Measurements from ENCODE around the gene ERCC5. TPM values are rescaled to one million over a fixed set of nuclear protein-coding genes. Genes with fewer than 3 reads are reported as not detected.

ERCC5 gene
- total and polyA plus RNA-seq, 4 donors = 17.7 to 44.8 (median 24.7) TPM

DNA sequence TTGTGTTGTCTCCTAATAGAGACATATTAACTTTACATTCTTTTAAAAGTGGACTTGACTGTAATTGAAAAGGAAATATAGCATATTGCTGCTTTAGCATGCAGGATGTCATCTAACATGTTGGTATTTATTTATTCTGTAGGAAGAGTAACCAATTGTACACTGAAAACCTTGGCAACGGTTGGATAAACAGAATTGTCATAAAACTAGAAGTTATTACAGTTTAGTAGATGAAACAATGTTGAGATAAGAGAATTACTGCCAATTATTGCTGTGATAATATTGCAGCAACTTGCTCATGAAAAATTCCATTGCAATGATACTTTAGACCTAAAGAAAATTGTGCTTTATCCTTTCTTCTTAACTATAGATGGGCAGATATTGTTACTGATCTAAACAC is 7.6 kb upstream of the ERCC5 start:
- no peaks in the 10 kb centered on the region for H3K9me3 ChIP-seq (ENCODE audit: control insufficient read depth in 4 of 4, low read length in 3 of 4)
- TF ChIP-seq TAF1 (conservative IDR thresholded peaks at IDR 0.05) (no peak), RAD21 (IDR thresholded peaks at IDR 0.05) (no peak), FOXA2 (IDR thresholded peaks at IDR 0.05) (no peak), MAX (IDR thresholded peaks at IDR 0.05) (no peak), HNF4G (IDR thresholded peaks at IDR 0.05) (no peak), RXRA (IDR thresholded peaks at IDR 0.05) (no peak), FOXA1 (IDR thresholded peaks at IDR 0.05) (no peak), JUND (IDR thresholded peaks at IDR 0.05) (no peak), YY1 (IDR thresholded peaks at IDR 0.05) (no peak), NR2F2 (IDR thresholded peaks at IDR 0.05) (no peak)
- H3K36me3 ChIP-seq (ENCODE audit: control insufficient read depth in 4 of 4, insufficient read depth in 3 of 4, low read depth in 1 of 4, low read length in 3 of 4) = peaks cover 3 to 17% (median 4%) of the 10 kb centered on the region in 4 donors
- no peak overlapping the region for H3K27ac ChIP-seq (ENCODE audit: low read depth in 1 of 2, low read length in 2 of 2)
- no peak overlapping the region for H3K4me3 ChIP-seq (ENCODE audit: low read depth in 1 of 3, low read length in 3 of 3)
- DNase-seq (ENCODE audit: low spot score) = no peak
- 75% methylated on average over 1 of the region's 1 CpG for WGBS
- no peaks in the 10 kb centered on the region for H3K27me3 ChIP-seq (ENCODE audit: control insufficient read depth in 4 of 4, insufficient read depth in 4 of 4, low read length in 3 of 4)
- H3K4me1 ChIP-seq (ENCODE audit: control insufficient read depth in 4 of 4, insufficient read depth in 4 of 4, low read length in 3 of 4) = peaks cover 0 to 6% (median 0%) of the 10 kb centered on the region in 4 donors
- no peak overlapping the region for H3K9ac ChIP-seq (ENCODE audit: low read depth in 1 of 2, low read length in 2 of 2)

DNA sequence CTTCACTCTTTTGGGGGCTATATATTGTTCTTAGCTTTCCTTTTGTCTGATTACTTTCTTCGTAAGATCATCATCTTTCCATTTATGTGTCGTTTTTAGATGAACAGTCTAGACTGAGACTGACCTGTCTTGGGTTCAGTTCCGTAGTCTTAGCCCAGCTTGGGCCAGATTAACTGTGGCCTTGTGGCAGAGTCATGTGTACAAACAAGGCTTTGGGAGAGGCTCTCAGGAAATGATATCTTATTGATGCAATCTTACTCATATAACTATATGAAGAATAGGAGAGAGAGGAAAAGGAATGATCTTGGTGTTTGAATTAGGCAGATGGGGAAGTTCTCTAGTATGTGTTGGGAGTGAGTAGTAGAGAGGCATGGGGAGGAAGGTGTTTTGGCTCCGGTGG is 6.8 kb upstream of the ERCC5 start:
- DNase-seq (ENCODE audit: low spot score) = no peak
- peaks cover 3 to 13% (median 4%) of the 10 kb centered on the region in 4 donors for H3K36me3 ChIP-seq (ENCODE audit: control insufficient read depth in 4 of 4, insufficient read depth in 3 of 4, low read depth in 1 of 4, low read length in 3 of 4)
- TF ChIP-seq RAD21 (IDR thresholded peaks at IDR 0.05) (no peak), HNF4A (conservative IDR thresholded peaks at IDR 0.05) (no peak), HNF4G (IDR thresholded peaks at IDR 0.05) (no peak), FOXA1 (IDR thresholded peaks at IDR 0.05) (no peak), SP1 (IDR thresholded peaks at IDR 0.05) (no peak)
- TF ChIP-seq, protein P1, sequence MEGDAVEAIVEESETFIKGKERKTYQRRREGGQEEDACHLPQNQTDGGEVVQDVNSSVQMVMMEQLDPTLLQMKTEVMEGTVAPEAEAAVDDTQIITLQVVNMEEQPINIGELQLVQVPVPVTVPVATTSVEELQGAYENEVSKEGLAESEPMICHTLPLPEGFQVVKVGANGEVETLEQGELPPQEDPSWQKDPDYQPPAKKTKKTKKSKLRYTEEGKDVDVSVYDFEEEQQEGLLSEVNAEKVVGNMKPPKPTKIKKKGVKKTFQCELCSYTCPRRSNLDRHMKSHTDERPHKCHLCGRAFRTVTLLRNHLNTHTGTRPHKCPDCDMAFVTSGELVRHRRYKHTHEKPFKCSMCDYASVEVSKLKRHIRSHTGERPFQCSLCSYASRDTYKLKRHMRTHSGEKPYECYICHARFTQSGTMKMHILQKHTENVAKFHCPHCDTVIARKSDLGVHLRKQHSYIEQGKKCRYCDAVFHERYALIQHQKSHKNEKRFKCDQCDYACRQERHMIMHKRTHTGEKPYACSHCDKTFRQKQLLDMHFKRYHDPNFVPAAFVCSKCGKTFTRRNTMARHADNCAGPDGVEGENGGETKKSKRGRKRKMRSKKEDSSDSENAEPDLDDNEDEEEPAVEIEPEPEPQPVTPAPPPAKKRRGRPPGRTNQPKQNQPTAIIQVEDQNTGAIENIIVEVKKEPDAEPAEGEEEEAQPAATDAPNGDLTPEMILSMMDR (IDR thresholded peaks at IDR 0.05; ENCODE audit: low read depth, low read length, missing input control) = no peak
- no peaks in the 10 kb centered on the region for H3K27me3 ChIP-seq (ENCODE audit: control insufficient read depth in 4 of 4, insufficient read depth in 4 of 4, low read length in 3 of 4)
- H3K9ac ChIP-seq (ENCODE audit: low read depth in 1 of 2, low read length in 2 of 2) = no peak overlapping the region
- H3K4me1 ChIP-seq (ENCODE audit: control insufficient read depth in 4 of 4, insufficient read depth in 4 of 4, low read length in 3 of 4) = peaks cover 0 to 6% (median 0%) of the 10 kb centered on the region in 4 donors
- no peak overlapping the region for H3K4me3 ChIP-seq (ENCODE audit: low read depth in 1 of 3, low read length in 3 of 3)
- no peak overlapping the region for H3K27ac ChIP-seq (ENCODE audit: low read depth in 1 of 2, low read length in 2 of 2)
- 48% methylated on average over 4 of the region's 4 CpGs for WGBS
- no peaks in the 10 kb centered on the region for H3K9me3 ChIP-seq (ENCODE audit: control insufficient read depth in 4 of 4, low read length in 3 of 4)

GRCh38 chr13:102839462-102839861 is 6.4 kb upstream of the ERCC5 start:
- WGBS = 93% methylated on average over 5 of the region's 5 CpGs
- peaks cover 0 to 6% (median under 1%) of the 10 kb centered on the region in 4 donors for H3K4me1 ChIP-seq (ENCODE audit: control insufficient read depth in 4 of 4, insufficient read depth in 4 of 4, low read length in 3 of 4)
- no peak overlapping the region for H3K9ac ChIP-seq (ENCODE audit: low read depth in 1 of 2, low read length in 2 of 2)
- no peaks in the 10 kb centered on the region for H3K27me3 ChIP-seq (ENCODE audit: control insufficient read depth in 4 of 4, insufficient read depth in 4 of 4, low read length in 3 of 4)
- H3K4me3 ChIP-seq (ENCODE audit: low read depth in 1 of 3, low read length in 3 of 3) = no peak overlapping the region
- H3K9me3 ChIP-seq (ENCODE audit: control insufficient read depth in 4 of 4, low read length in 3 of 4) = no peaks in the 10 kb centered on the region
- peaks cover under 1 to 10% (median 4%) of the 10 kb centered on the region in 4 donors for H3K36me3 ChIP-seq (ENCODE audit: control insufficient read depth in 4 of 4, insufficient read depth in 3 of 4, low read depth in 1 of 4, low read length in 3 of 4)
- no peak for DNase-seq (ENCODE audit: low spot score)
- no peak overlapping the region for H3K27ac ChIP-seq (ENCODE audit: low read depth in 1 of 2, low read length in 2 of 2)
- TF ChIP-seq FOXA1 (IDR thresholded peaks at IDR 0.05) = no peak
- no peak for TF ChIP-seq FOXA2 (IDR thresholded peaks at IDR 0.05)
- TF ChIP-seq SP1 (IDR thresholded peaks at IDR 0.05) = peak; percentile 10
- TF ChIP-seq TAF1 (conservative IDR thresholded peaks at IDR 0.05) = no peak
- TF ChIP-seq MAX (IDR thresholded peaks at IDR 0.05) = no peak
- TF ChIP-seq RXRA (IDR thresholded peaks at IDR 0.05) = peak in 1 of 2 donors; percentile 6
- TF ChIP-seq, protein P2, sequence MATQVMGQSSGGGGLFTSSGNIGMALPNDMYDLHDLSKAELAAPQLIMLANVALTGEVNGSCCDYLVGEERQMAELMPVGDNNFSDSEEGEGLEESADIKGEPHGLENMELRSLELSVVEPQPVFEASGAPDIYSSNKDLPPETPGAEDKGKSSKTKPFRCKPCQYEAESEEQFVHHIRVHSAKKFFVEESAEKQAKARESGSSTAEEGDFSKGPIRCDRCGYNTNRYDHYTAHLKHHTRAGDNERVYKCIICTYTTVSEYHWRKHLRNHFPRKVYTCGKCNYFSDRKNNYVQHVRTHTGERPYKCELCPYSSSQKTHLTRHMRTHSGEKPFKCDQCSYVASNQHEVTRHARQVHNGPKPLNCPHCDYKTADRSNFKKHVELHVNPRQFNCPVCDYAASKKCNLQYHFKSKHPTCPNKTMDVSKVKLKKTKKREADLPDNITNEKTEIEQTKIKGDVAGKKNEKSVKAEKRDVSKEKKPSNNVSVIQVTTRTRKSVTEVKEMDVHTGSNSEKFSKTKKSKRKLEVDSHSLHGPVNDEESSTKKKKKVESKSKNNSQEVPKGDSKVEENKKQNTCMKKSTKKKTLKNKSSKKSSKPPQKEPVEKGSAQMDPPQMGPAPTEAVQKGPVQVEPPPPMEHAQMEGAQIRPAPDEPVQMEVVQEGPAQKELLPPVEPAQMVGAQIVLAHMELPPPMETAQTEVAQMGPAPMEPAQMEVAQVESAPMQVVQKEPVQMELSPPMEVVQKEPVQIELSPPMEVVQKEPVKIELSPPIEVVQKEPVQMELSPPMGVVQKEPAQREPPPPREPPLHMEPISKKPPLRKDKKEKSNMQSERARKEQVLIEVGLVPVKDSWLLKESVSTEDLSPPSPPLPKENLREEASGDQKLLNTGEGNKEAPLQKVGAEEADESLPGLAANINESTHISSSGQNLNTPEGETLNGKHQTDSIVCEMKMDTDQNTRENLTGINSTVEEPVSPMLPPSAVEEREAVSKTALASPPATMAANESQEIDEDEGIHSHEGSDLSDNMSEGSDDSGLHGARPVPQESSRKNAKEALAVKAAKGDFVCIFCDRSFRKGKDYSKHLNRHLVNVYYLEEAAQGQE (IDR thresholded peaks at IDR 0.05) = no peak
- no peak for TF ChIP-seq YY1 (IDR thresholded peaks at IDR 0.05)
- TF ChIP-seq, protein P3, sequence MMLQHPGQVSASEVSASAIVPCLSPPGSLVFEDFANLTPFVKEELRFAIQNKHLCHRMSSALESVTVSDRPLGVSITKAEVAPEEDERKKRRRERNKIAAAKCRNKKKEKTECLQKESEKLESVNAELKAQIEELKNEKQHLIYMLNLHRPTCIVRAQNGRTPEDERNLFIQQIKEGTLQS (IDR thresholded peaks at IDR 0.05) = no peak
- TF ChIP-seq RAD21 (IDR thresholded peaks at IDR 0.05) = no peak
- TF ChIP-seq NR2F2 (IDR thresholded peaks at IDR 0.05) = no peak
- TF ChIP-seq EGR1 (IDR thresholded peaks at IDR 0.05; ENCODE audit: low read depth in 2 of 2) = no peak
- TF ChIP-seq, protein P1 (IDR thresholded peaks at IDR 0.05; ENCODE audit: low read depth, low read length, missing input control) = no peak
- no peak for TF ChIP-seq JUND (IDR thresholded peaks at IDR 0.05)
- TF ChIP-seq GABPA (IDR thresholded peaks at IDR 0.05 in 1 of 2, conservative IDR thresholded peaks at IDR 0.05 in 1 of 2) = no peak
- peak; percentile 31 to 40 for TF ChIP-seq HNF4A (conservative IDR thresholded peaks at IDR 0.05)
- no peak for TF ChIP-seq HNF4G (IDR thresholded peaks at IDR 0.05)
